CD14-positive monocyte (primary cell): ENCODE measurements around the gene KRTAP5-4. TPM values are rescaled to one million over a fixed set of nuclear protein-coding genes. Genes with fewer than 3 reads are reported as not detected.

Experiments used
- polyA plus RNA-seq, 3 donors: library from polyadenylated mRNA; depleted of rRNA in 1 of 3; unstranded in 2 of 3; stranded (reverse) in 1 of 3; fragments of 300-500 nt in 2 of 3; fragments of >200 nt in 1 of 3; fragmentation: Illumina TruSeq in 2 of 3; gene quantifications; 1 replicate in 2 of 3; 2 replicates in 1 of 3; pipeline ENCODE4 v1.2.3, GENCODE V29; 2012 to 2021

The KRTAP5-4 gene
- polyA plus RNA-seq, 3 donors: not detected

Other genes starting within 250 kb of the KRTAP5-4 start
- gene BRSK2, start 232.2 kb downstream of the KRTAP5-4 start, polyA plus RNA-seq: under 1 TPM in 1 of 3 donors, not detected in 2; 0.13 TPM
- 10 to 100 TPM; 22.1 to 44.1 (median 22.5) TPM for gene MOB2, start 135.4 kb downstream of the KRTAP5-4 start, polyA plus RNA-seq
- under 1 TPM in 1 of 3 donors, not detected in 2; 0.61 TPM for gene DUSP8, start 49.9 kb downstream of the KRTAP5-4 start, polyA plus RNA-seq
- not detected for gene KRTAP5-1, start 36.9 kb downstream of the KRTAP5-4 start, polyA plus RNA-seq
- gene KRTAP5-2, start 23.8 kb downstream of the KRTAP5-4 start, polyA plus RNA-seq: not detected
- gene KRTAP5-3, start 13.7 kb downstream of the KRTAP5-4 start, polyA plus RNA-seq: not detected
- gene KRTAP5-5, start 7.6 kb upstream of the KRTAP5-4 start, polyA plus RNA-seq: not detected
- gene KRTAP5-6, start 75.1 kb upstream of the KRTAP5-4 start, polyA plus RNA-seq: not detected
- 1 to 10 TPM in 1 of 3 donors, not detected in 2; 2.4 TPM for gene IFITM10, start 128.5 kb upstream of the KRTAP5-4 start, polyA plus RNA-seq
- gene CTSD, start 141.8 kb upstream of the KRTAP5-4 start, polyA plus RNA-seq: 1,000 to 10,000 TPM in 1 of 3 donors, 100 to 1,000 TPM in 2; 835 to 1,372 (median 855) TPM
- not detected for gene SYT8, start 212.9 kb upstream of the KRTAP5-4 start, polyA plus RNA-seq
- 10 to 100 TPM; 11.4 to 45.8 (median 11.7) TPM for gene TNNI2, start 216.8 kb upstream of the KRTAP5-4 start, polyA plus RNA-seq
- gene LSP1, start 230.9 kb upstream of the KRTAP5-4 start, polyA plus RNA-seq: 100 to 1,000 TPM; 387 to 646 (median 542) TPM